ENCODE measurements around the gene TMBIM1. TPM values are rescaled to one million over a fixed set of nuclear protein-coding genes. Genes with fewer than 3 reads are reported as not detected.

The TMBIM1 gene
- total and polyA plus RNA-seq, 2 donors (not counting 1 experiment from before 2014, with no cell fraction given): 170 to 235 TPM

- TF ChIP-seq CTCF (conservative IDR thresholded peaks at IDR 0.05 in 1 of 2, IDR thresholded peaks at IDR 0.05 in 1 of 2; ENCODE audit: low read depth in 1 of 2, low read length in 2 of 2) (no peak), EZH2 (IDR thresholded peaks at IDR 0.05; ENCODE audit: low read length, missing control alignments) (no peak)
- Histone ChIP-seq H3K79me2 (ENCODE audit: control insufficient read depth, insufficient read depth, low read length) (no peaks in the 10 kb centered on the region), H3K4me3 (replicated peaks in 1 of 4; ENCODE audit: control extremely low read depth in 1 of 4, insufficient read depth in 1 of 4, low read depth in 3 of 4, low read length in 4 of 4) (no peak overlapping the region), H3K36me3 (ENCODE audit: control insufficient read depth, insufficient read depth, low read length) (no peaks in the 10 kb centered on the region), H3K4me2 (ENCODE audit: extremely low read depth, insufficient read depth, low read length) (no peak overlapping the region), H3K27ac (ENCODE audit: insufficient read depth, low read length) (no peak overlapping the region), H3K9me3 (ENCODE audit: control insufficient read depth, insufficient read depth, low read depth, low read length) (no peaks in the 10 kb centered on the region), H3K4me1 (ENCODE audit: control insufficient read depth, extremely low read depth, insufficient read depth, low read length) (no peaks in the 10 kb centered on the region), H4K20me1 (ENCODE audit: control insufficient read depth, extremely low read depth, insufficient read depth, low read length) (no peaks in the 10 kb centered on the region), H2AFZ (ENCODE audit: low read length) (no peak overlapping the region), H3K9ac (ENCODE audit: insufficient read depth, low read length) (no peak overlapping the region), H3K27me3 (ENCODE audit: control insufficient read depth, insufficient read depth, low read length) (no peaks in the 10 kb centered on the region)
- DNase-seq (ENCODE audit: low read depth in 2 of 2): no peak
These were observed 42.2 kb upstream of the TMBIM1 start for GRCh38 chr2:218334531-218334930.

GRCh38 chr2:218332920-218333645 lies 40.8 kb upstream of the TMBIM1 start:
- peak overlapping the region; percentile 29 for H2AFZ ChIP-seq (ENCODE audit: low read length)

GRCh38 chr2:218332288-218332687 lies 40.0 kb upstream of the TMBIM1 start:
- Histone ChIP-seq H3K27me3 (ENCODE audit: control insufficient read depth, insufficient read depth, low read length) (no peaks in the 10 kb centered on the region), H3K79me2 (ENCODE audit: control insufficient read depth, insufficient read depth, low read length) (no peaks in the 10 kb centered on the region), H3K9me3 (ENCODE audit: control insufficient read depth, insufficient read depth, low read depth, low read length) (no peaks in the 10 kb centered on the region), H4K20me1 (ENCODE audit: control insufficient read depth, extremely low read depth, insufficient read depth, low read length) (no peaks in the 10 kb centered on the region), H3K36me3 (ENCODE audit: control insufficient read depth, insufficient read depth, low read length) (no peaks in the 10 kb centered on the region), H3K4me2 (ENCODE audit: extremely low read depth, insufficient read depth, low read length) (no peak overlapping the region), H2AFZ (ENCODE audit: low read length) (no peak overlapping the region), H3K4me1 (ENCODE audit: control insufficient read depth, extremely low read depth, insufficient read depth, low read length) (no peaks in the 10 kb centered on the region), H3K27ac (ENCODE audit: insufficient read depth, low read length) (no peak overlapping the region), H3K9ac (ENCODE audit: insufficient read depth, low read length) (no peak overlapping the region), H3K4me3 (replicated peaks in 1 of 4; ENCODE audit: control extremely low read depth in 1 of 4, insufficient read depth in 1 of 4, low read depth in 3 of 4, low read length in 4 of 4) (no peak overlapping the region)
- DNase-seq (ENCODE audit: low read depth in 2 of 2): no peak
- TF ChIP-seq CTCF (conservative IDR thresholded peaks at IDR 0.05 in 1 of 2, IDR thresholded peaks at IDR 0.05 in 1 of 2; ENCODE audit: low read depth in 1 of 2, low read length in 2 of 2): no peak
- no peak for TF ChIP-seq EZH2 (IDR thresholded peaks at IDR 0.05; ENCODE audit: low read length, missing control alignments)

More at GRCh38 chr2:218332920-218333645, 40.8 kb upstream of the TMBIM1 start:
- Histone ChIP-seq H3K9me3 (ENCODE audit: control insufficient read depth, insufficient read depth, low read depth, low read length) (no peaks in the 10 kb centered on the region), H3K4me3 (replicated peaks in 1 of 4; ENCODE audit: control extremely low read depth in 1 of 4, insufficient read depth in 1 of 4, low read depth in 3 of 4, low read length in 4 of 4) (no peak overlapping the region), H3K4me1 (ENCODE audit: control insufficient read depth, extremely low read depth, insufficient read depth, low read length) (no peaks in the 10 kb centered on the region), H3K27me3 (ENCODE audit: control insufficient read depth, insufficient read depth, low read length) (no peaks in the 10 kb centered on the region), H3K27ac (ENCODE audit: insufficient read depth, low read length) (no peak overlapping the region), H4K20me1 (ENCODE audit: control insufficient read depth, extremely low read depth, insufficient read depth, low read length) (no peaks in the 10 kb centered on the region), H3K36me3 (ENCODE audit: control insufficient read depth, insufficient read depth, low read length) (no peaks in the 10 kb centered on the region), H3K79me2 (ENCODE audit: control insufficient read depth, insufficient read depth, low read length) (no peaks in the 10 kb centered on the region), H3K4me2 (ENCODE audit: extremely low read depth, insufficient read depth, low read length) (no peak overlapping the region), H3K9ac (ENCODE audit: insufficient read depth, low read length) (no peak overlapping the region)
- no peak for TF ChIP-seq EZH2 (IDR thresholded peaks at IDR 0.05; ENCODE audit: low read length, missing control alignments)
- TF ChIP-seq CTCF (conservative IDR thresholded peaks at IDR 0.05 in 1 of 2, IDR thresholded peaks at IDR 0.05 in 1 of 2; ENCODE audit: low read depth in 1 of 2, low read length in 2 of 2): no peak
- DNase-seq (ENCODE audit: low read depth in 2 of 2): peak in 1 of 2 donors; percentile 11

All from fibroblast of lung (primary cell).